Retina (tissue), 1 donor: ENCODE data around the gene EYA3.
"Not testable (repeated sequence)": the region's sequence is repeated elsewhere in the genome, so short reads cannot be mapped to it uniquely, and the experiment has no call there.

ENCODE experiments used
- DNase-seq: peaks from one replicate; pipeline ENCODE4 v3.0.0-alpha.2; 2016

The EYA3 gene

DNA sequence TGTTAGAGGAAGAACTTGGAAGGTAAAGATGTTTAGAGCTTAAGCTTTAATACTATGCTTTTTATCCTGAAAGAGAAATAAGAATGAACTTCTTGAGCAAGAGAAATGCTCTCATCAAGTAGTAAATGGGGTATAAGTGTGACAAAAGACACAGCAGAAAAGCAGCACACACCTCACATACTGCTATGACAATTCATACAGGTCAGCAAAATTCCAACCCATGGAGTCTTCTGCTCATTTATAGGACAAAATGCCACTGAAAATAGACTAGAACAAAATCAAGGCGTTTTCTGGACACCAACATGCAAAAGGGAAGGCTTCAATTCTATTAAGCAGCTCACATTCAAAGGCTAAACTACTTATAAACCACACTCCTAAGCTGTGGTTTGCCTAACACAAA, 61.2 kb downstream of the EYA3 start:
- no peak for DNase-seq

DNA sequence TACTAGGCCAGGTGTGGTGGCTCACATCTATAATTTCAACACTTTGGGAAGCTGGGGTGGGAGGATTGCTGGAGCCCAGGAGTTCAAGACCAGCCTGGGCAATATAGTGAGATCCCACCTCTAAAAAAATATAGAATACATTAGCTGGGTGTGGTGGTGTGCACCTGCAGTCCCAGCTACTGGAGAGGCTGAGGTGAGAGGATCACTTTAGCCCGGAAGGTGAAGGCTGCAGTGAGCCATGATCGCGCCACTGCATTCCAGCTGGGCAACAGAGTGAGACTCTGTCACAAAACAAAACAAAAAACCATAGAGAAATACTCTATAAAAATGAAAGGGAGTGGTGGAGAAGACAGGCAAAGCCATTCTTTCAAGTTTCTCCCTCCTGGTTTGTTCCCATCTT, 62.1 kb downstream of the EYA3 start:
- DNase-seq, result no peak

DNA sequence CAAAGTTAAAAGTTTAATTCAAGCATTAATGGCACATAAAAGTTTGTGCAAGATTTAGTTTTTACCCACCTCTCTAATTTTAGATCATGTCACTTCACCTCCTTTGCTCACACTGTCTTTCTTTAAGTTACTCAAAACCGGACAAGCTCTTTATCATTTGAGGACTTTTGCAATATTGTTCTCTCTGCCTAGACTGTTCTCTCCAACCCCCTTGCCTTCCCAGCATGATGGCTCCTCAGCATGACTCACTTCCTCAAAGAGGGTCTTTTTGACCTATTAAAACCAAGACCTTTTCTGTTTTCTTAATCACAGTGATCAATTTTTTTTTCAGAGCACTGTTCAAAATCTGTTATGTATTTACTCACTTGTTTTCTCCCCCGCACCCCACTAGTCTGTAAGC, 67.3 kb downstream of the EYA3 start:
- no peak for DNase-seq

DNA sequence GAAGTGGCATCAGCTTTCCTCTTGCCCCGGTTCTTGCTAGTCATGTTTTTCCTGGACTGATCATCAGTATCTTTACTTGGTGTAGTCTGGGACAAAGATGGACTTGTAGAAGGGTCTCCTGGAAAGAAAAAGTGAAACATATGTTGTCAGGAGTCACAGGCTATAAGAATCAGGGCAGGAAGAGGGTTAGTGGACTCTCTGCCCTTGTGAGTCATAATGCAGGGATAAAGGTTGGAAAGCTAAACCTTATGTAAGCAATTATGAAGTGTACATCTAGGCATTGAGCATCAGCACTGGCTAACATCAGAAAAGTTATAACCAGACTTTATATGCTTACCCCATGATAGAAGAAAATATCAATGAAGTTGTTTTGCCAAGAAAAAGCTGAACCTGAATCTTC, 77.4 kb downstream of the EYA3 start:
- DNase-seq, result no peak

DNA sequence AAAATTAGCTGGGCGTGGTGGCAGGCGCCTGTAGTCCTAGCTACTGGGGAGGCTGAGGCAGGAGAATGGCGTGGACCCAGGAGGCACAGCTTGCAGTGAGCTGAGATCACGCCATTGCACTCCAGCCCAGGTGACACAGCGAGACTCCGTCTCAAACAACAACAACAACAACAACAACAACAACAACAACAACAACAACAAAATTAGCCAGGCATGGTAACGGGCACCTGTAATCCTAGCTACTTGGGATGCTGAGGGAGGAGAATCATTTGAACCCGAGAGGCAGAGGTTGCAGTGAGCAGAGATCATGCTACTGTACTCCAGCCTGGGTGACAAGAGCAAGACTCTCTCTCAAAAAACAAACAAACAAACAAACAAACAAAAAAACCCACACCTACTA, 85.3 kb downstream of the EYA3 start:
- DNase-seq, result not testable (repeated sequence)

DNA sequence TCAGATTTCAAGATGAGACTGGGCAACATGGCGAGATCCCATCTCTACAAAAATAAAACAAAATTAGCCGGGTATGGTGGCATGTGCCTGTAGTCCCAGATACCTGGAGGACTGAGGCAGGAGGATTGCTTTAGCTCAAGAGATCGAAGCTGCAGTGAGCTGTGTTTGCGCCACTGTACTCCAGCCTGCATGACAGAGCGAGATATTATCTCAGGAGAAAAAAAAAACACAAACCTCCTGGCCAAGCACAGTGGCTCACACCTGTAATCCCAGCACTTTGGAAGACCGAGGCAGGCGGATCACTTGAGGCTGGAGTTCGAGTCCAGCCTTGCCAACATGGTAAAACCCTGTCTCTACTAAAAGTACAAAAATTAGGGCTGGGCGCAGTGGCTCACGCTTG, 85.8 kb downstream of the EYA3 start:
- no peak for DNase-seq

DNA sequence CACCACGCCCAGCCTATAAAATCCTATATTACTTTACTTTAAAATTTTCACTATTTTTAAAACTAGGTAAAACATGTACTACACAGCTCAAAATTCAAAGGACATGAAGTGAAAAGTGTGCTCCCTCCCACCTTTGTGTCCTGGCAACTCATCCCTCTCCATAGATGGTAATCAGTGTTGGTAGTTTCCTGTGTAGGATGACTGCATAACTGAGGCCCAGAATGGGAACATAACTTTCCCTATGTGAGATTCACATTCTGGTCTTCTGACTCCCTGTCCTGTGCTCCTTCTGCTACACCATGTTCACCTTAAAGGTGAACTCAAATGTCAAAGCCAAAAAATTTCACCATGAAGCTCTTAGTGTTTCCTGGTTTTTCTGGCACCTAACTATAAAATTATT, 89.4 kb downstream of the EYA3 start:
- DNase-seq, result no peak

DNA sequence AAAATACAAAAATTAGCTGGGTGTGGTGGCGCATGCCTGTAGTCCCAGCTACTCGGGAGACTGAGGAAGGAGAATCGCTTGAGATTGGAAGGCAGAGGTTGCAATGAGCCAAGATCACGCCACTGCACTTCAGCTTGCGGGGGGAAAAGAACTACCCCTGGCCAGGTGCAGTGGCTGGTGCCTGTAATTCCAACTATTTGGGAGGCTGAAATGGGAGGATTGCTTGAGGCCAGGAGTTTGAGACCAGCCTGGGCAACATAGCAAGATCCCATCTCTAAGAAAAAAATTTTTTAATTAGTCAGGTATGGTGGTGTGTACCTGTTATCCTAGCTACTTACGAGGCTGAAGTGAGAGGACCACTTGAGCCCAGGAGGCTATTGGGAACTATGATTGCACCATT, 93.9 kb downstream of the EYA3 start:
- not testable (repeated sequence) for DNase-seq

DNA sequence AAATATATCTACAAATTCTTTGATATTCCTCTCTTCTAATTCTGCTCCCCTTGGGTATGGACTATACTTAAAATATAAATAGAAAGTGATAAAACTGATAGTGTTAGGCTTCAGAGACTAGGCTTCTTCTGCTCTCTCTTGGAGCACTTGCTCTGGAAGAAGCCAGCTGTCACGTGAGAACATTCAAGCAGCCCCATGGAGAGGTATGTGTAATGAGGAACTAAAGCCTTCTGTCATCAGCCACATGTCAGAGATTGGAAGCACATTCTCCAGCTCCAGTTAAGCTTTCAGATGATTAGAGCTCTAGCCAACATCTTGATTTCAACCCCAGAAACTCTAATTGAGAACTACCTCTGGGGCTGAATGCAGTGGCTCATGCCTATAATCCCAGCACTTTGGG, 94.3 kb downstream of the EYA3 start:
- DNase-seq, result no peak

DNA sequence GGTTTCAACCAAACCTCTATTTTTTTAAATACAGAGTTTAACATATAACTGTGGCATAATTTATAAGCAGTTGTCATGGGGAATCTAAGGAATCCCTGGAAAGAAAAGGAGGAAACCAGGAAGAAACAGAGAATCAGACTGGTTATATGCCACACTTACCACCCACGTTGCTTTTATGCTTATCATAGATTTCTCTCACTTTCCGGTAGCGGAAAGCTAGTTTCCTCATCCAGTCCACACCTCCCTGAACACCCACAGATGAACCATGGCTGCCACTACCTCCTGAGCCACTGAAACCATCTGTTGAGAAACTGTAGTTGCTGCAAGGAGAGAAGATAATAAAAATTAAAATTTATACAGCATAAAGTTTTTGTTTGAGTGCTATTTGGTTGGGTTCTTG, 95.2 kb downstream of the EYA3 start:
- DNase-seq, result no peak

DNA sequence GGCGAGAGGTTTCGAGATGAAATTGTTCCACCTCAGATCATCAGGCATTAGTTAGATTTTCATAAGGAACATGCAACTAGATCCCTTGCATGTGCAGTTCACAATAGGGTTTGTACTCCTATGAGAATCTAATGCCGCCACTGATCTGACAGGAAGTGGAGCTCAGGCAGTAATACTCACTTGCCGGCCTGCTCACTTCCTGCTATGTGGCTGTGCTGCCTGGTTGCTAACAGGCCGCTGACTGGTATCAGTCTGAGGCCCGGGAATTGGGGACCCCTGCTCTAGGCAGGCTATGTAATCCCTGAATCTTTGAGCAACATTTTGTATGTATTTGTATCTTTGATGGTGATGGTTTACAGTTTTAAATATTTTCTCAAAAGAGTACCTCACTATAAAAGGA, 96.1 kb downstream of the EYA3 start:
- DNase-seq, result no peak

DNA sequence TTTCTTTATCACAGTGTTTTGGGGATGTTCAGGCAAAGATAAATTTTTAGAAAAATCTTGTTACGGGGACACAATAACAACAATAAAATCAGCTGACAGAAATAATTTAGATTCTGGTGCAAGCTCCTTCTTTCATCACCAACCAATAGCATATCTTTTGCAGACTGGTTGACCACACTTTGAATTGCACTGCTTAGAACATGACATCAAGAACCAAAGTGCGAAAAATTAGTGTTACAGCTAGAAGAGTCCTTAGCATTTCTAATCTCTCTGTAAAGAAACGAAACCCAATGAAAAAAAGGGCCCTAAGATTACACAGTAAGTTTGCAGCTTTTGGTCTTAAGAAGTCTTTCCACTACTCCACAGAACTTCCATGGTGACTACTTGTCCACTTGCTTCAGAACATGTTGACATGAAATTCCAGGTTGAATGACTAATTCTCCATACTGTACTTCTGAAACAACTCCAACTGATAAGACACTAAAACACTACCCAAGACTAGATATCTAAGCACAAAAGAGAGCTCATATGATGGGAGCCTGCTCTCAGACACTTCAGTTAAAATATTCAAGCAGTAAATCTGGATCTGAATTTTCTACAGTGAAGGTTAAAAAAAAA, 97.4 kb downstream of the EYA3 start:
- no peak for DNase-seq

DNA sequence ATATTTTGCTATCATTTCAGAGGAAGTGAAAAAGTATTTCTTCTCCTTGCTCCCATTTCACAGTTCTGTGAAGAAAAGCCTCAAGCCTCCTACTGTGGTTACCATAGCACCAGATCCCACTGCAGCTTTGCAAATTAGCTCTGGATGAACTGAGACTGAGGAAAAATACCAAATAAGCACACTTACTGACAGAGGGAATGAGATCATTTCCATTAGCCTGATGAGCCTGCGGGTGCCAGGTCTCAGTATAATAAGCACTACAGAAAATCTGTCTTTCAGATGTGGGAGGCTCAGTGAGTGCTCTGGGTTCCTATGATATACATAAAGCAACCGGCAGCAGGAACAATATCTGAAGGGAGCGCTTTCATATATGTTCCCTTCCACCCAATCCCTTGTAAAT, 107.3 kb downstream of the EYA3 start:
- DNase-seq, result no peak

DNA sequence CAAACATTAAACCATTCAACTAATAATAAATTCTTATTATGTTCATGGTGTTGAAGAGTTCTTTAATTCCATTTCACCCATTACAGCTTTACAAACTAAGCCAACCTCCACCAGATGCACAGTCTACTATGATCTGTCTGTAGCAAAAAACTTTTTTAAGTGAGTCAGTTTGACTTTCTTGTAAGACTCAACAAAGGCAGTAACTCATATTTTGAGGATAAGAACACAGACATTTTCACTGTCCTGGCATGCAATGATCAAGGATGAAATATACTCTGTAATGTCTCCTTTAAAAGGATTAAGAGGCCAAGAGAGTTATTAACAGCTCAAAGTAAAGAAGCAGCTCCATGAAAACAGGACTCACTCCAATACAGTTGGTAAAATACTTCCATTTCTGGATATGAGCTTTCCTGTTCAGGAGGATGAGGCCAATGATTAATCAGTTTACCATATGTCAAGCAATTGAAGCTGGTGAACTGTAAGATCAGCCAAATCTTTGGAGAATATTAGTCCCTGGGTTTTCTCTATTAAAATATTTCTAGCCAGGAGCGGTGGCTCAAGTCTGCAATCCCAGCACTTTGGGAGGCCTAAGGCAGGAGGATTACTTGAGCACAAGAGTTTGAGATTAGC, 108.1 kb downstream of the EYA3 start:
- DNase-seq, result no peak

DNA sequence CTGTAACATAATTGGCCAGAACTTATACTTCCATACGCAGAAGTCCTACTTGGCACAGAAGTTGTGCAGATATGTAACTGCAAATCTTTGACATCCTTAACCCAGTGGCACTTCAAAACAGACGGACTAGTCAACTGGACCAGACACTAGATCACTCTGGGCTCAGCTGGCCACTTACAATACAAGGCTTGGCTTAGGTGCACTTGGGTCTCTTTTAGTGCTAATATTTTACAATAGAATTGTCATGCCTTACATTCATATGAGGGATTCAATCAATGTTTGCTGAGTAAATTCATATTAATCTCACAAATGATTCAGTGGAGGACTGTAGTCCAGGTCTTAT, 108.6 kb downstream of the EYA3 start:
- DNase-seq, result no peak

DNA sequence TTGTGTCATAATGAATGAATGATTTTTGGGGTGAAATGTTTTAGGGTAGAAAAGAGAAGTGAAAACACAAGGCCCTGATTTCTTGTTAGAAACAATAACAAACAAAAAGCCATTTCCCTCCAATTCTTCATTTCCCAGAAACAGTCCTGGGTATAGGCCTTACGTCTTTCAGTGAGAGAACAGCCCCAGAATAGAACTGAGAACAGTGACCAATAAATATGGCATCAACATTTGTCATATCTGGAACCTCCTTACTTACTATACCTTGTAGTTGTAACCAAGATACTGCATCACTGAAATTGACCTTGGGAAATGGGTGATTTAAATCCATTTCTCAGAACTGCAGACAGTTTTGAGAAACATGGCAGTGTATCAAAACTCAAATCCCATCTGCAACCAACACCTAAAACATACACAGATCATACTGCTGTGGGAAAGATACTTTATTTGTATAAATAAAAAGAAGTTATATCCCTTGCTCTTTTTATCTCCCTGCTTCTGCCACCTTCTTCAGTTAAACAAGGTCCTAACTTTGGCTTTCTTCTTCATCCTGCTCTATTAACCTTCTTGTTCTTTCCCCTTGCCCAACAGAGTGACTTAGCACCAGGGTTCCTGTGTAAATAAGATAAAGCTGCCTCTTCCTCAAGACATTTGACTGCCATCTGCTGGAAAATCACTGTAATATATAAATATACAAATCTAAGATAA, 109.1 kb downstream of the EYA3 start:
- DNase-seq, result no peak

DNA sequence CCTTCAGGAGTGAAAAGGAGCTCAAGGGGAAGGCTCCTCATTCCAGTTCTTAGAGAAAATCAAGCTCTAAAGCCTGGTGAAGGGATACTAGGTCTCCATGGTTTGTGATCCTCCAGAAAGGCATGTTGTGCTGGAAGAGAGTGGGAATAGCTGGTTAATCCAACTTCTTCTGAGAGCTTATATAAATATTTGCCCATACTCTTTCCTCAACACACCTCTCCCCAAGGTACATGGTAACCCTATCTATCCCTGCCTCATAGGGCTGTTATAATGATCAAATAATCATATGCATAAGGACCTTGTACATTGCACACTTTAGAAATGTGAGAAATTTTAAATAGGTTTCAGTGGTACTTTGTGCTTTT, 114.0 kb downstream of the EYA3 start:
- no peak for DNase-seq

DNA sequence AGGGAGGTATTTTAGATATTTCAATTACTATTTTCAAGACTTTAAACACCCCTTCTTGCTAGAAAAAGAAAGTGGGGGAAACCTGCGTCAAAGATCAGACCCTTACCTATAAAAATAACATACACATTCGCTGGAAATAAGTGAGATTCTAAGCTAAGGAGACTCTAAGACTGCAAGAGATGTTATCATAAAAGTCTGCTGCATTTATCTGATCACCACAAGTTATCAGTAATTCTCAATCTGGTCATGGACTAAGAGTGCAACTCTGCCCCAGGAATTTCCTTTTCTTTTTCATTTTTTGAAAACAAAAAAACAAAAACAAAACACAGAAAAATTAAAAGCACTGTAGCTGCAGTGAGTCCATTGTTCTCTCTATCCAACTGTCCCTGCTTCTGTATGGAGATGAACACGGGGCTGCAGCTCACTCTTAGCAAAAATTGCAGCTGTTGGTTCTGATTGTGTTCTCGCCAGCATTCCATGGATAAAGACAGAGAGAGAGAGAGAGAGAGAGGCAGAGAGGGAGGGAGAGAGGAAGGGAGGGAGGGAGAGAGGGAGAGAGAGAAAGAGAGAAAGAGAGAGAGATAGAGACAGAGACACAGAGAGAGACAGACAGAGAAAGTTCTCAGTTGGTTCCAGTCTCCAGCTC, 114.5 kb downstream of the EYA3 start:
- DNase-seq, result no peak

DNA sequence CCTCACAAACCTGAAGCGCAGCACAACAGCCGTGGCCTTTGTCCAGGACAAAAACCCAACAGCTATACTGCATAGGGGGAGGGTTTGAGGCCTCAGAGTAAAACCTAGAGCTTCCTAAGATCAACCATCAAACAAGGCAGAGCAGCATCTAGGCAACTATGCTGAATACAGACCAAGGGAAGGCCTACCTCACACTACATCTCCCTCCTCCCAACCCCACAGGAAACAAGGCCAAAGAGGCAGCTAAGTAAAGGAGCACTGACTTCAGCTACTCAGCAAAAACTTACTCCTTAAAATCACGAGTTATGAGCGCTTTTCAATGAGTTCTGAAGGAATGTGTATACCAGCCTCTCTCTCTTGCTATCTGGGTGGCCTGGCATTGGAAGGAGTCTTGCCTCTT, 116.3 kb downstream of the EYA3 start:
- no peak for DNase-seq

DNA sequence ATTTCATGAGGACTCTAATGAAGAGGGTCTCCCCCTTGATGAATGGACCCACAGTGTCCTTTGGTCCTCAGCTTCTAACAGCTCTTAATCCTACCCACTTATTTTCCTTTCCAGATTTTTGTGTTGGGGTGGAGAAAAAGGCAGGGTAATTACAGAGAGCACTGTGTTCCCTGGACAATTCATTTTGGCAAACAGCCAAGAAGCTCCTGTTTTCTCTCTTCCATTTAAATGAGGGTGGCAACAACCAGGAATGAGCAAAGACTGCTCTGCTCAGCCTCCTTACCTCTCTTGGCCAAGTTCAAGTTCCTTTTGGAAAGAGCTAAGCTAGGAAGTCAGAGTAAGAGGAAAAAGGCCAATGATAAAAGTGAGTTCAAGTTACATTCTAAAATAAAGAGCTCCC, 116.7 kb downstream of the EYA3 start:
- no peak for DNase-seq

DNA sequence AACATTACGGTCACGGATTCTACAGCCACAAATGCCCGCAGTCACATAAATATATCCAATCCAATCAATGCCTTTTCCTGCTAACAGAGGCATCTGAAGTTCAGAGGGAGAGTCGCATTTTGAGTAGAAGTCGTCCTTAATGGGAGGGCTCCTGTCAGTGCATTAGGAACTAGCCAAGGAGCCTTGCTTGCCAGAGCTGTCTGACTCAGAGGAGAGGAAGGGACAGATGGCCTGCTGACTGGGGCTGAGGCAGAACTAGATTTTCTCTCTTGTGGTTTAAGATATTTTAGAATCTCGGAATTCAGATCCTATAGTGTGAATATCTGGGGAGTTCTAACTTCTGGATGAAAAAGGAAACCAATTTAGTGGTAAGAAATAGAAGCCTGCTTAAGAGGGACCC, 118.0 kb downstream of the EYA3 start:
- no peak for DNase-seq

DNA sequence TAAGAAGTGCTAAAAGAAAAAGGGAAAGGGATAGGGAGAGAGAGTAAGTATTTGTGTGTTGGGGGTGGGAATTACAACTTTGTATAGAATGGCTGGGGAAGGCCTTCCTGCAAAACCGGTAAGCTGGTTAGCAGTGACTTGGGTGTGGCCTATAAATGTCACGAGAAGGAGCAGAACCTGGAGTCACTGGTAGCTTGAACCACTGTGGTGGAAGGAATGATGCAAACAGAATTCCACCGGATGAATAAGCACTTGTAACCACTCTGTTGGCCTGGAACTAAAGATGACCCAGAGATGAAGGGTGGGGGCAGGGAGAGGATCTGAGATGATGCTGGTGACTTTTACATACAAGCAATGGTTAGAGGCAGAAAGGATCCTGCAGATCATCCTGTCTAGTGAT, 119.7 kb downstream of the EYA3 start:
- no peak for DNase-seq

DNA sequence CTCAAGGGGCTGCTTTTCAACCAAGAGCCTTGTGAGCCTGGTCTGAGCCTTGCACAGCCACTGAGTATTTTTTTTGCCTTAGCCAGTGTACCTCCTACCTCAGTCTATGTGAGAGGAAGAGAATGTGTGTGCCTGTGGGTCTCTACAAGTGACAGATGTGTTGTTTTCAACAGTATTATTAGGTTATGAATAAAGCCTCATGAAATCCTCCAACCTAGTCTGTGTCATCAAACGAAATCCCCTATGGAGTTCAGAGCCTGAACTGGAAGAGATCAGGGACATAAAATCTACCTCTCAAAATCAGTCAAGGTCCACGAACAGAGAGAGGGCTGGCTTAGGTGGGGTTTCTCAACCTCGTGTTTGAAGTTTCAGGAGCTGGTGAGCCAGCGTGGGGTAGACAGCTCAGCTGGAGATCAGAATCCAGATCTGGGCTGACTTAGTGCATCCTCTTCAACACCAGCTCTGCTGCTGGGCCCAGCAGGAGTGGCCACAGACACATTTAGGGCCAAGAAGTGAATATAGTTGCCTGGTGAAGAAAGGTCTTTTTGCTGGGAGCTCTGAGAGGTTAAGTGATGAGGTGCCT, 120.4 kb downstream of the EYA3 start:
- no peak for DNase-seq
